PC-3 (cell line): ENCODE measurements around the gene USP28.

ENCODE experiments used
- CTCF ChIP-seq: fragments of 300-600 bp; sonication (generic); conservative IDR thresholded peaks from 2 replicates; pipeline ENCODE4 v1.5.1; 2017; ENCODE audit warnings: antibody characterized with exemption, low read depth, mild to moderate bottlenecking, low read length
- EZH2 ChIP-seq: fragments of 300-600 bp; sonication (generic); IDR thresholded peaks from one replicate; pipeline ENCODE4 v1.6.1; 2017; ENCODE audit warnings: antibody characterized with exemption, mild to moderate bottlenecking, low read length; ENCODE audit not compliant: unreplicated experiment
- EZH2phosphoT487 ChIP-seq: fragments of 300-600 bp; sonication (generic); IDR thresholded peaks from 2 replicates; pipeline ENCODE4 v1.6.1; 2018; ENCODE audit warnings: mild to moderate bottlenecking, antibody characterized with exemption, low read length, borderline replicate concordance

GRCh38 chr11:113850188-113850587 is 25.2 kb downstream of the USP28 start:
- TF ChIP-seq CTCF (no peak), EZH2 (no peak), EZH2phosphoT487 (no peak)
